Activated CD4-positive, alpha-beta T cell treated with anti-CD3 and anti-CD28 coated beads, Interleukin-2, amount 50 U/mL, for 1 hour (primary cell): ENCODE measurements around the gene TESMIN.

Experiments used
- DNase-seq: peaks from one replicate; pipeline ENCODE4 v3.0.0-alpha.2; 2020

TESMIN gene

GRCh38 chr11:68680541-68681231 is 70.6 kb downstream of the TESMIN start:
- no peak for DNase-seq

GRCh38 chr11:68678031-68678441 is 73.3 kb downstream of the TESMIN start:
- no peak for DNase-seq

- no peak for DNase-seq
Observed at GRCh38 chr11:68677432-68677831, 73.9 kb downstream of the TESMIN start.

- DNase-seq, result no peak
Observed at GRCh38 chr11:68674461-68674860, 76.9 kb downstream of the TESMIN start.

- no peak for DNase-seq
Observed at GRCh38 chr11:68673991-68674390, 77.3 kb downstream of the TESMIN start.

- no peak for DNase-seq
Observed at GRCh38 chr11:68673306-68673945, 77.9 kb downstream of the TESMIN start.

- no peak for DNase-seq
Observed at GRCh38 chr11:68670208-68670992, 80.9 kb downstream of the TESMIN start.

- DNase-seq, result no peak
Observed at GRCh38 chr11:68669301-68670090, 81.8 kb downstream of the TESMIN start.

- no peak for DNase-seq
Observed at GRCh38 chr11:68667511-68668500, 83.5 kb downstream of the TESMIN start.

GRCh38 chr11:68666849-68667248 is 84.5 kb downstream of the TESMIN start:
- DNase-seq, result no peak

- DNase-seq, result no peak
Observed at GRCh38 chr11:68665436-68665835, 85.9 kb downstream of the TESMIN start.

- no peak for DNase-seq
Observed at GRCh38 chr11:68664906-68665305, 86.4 kb downstream of the TESMIN start.

GRCh38 chr11:68664141-68664540 is 87.2 kb downstream of the TESMIN start:
- DNase-seq, result no peak

GRCh38 chr11:68663482-68664010 is 87.8 kb downstream of the TESMIN start:
- no peak for DNase-seq

GRCh38 chr11:68661697-68662603 is 89.4 kb downstream of the TESMIN start:
- DNase-seq, result no peak

- DNase-seq, result no peak
Observed at GRCh38 chr11:68661014-68661413, 90.3 kb downstream of the TESMIN start.

- DNase-seq, result no peak
Observed at GRCh38 chr11:68660066-68660810, 91.1 kb downstream of the TESMIN start.

- no peak for DNase-seq
Observed at GRCh38 chr11:68659158-68659921, 92.0 kb downstream of the TESMIN start.

- no peak for DNase-seq
Observed at GRCh38 chr11:68658661-68659060, 92.7 kb downstream of the TESMIN start.
